Breast epithelium (tissue), 3 donors: ENCODE measurements around the gene SLC30A10.

Experiments
- CTCF ChIP-seq, 3 donors: fragments of 450-650 bp; IDR thresholded peaks; one replicate each; pipeline ENCODE4 v1.5.1; 2016 to 2017; ENCODE audit warnings: antibody characterized with exemption in 3 of 3, mild to moderate bottlenecking in 3 of 3, moderate library complexity in 3 of 3
- POLR2AphosphoS5 ChIP-seq, 3 donors: sonication (generic); formaldehyde crosslinking; IDR thresholded peaks; one replicate each; pipeline ENCODE4 v1.6.1; 2017; ENCODE audit warnings: antibody characterized with exemption in 3 of 3

DNA sequence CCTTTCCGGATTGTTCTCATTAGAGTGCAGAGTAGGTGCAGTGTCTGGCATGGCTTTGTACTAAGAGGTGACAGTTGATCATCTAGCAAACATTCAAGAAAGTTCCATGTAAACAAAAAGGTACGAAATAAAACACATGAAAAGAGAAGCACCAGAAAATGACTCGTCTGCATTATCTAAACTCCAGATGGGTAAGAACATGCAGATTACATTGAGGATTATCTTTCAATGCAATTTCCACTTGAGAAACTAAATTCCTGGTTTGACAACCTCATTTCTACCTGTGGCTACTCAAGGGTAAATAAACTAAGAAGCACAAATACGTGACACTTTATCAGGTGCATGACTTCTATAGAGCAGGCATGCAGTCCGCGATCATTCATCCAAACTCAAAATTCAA lies 17.6 kb downstream of the SLC30A10 start:
- TF ChIP-seq CTCF (IDR thresholded peaks at IDR 0.05) (no peak), POLR2AphosphoS5 (IDR thresholded peaks at IDR 0.05) (no peak)
